Measurements from ENCODE around the gene SIGLEC11.

DNA sequence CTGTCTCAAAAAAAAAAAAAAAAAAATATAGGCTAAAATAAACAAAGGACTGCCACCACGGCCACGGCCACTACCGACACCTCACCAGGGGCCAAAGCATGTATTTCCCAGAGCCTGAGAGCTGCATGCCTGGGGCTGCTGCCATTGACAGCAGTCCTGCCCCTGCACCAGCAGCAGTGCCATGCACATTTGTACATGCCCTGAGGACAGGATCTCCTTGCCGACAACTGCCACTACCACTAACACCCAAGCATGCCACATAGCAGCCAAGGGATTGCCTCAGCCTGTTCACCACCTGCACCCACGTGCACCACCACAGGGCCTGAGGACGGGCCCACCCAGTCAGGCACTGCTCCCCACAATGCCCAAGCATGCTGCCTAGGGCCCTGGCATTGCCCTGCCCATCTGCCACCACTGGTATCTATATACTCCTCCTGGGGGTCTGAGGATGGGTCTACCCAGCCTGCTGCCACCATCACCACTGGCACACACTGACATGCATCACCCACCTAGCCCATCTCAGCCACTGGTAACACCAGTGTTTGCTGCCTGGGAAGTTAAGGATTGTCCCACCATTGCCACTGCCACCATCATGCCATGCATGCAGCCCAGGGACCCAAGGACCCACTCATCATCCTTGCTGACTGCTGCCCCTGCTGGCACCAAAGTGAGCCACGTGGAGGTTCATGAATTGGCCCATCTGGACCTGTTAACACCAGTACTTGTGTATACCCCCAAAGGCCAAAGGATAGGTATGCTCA is 21.1 kb downstream of the SIGLEC11 start:
- TF ChIP-seq, protein P1, sequence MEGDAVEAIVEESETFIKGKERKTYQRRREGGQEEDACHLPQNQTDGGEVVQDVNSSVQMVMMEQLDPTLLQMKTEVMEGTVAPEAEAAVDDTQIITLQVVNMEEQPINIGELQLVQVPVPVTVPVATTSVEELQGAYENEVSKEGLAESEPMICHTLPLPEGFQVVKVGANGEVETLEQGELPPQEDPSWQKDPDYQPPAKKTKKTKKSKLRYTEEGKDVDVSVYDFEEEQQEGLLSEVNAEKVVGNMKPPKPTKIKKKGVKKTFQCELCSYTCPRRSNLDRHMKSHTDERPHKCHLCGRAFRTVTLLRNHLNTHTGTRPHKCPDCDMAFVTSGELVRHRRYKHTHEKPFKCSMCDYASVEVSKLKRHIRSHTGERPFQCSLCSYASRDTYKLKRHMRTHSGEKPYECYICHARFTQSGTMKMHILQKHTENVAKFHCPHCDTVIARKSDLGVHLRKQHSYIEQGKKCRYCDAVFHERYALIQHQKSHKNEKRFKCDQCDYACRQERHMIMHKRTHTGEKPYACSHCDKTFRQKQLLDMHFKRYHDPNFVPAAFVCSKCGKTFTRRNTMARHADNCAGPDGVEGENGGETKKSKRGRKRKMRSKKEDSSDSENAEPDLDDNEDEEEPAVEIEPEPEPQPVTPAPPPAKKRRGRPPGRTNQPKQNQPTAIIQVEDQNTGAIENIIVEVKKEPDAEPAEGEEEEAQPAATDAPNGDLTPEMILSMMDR (IDR thresholded peaks at IDR 0.05) = no peak
- TF ChIP-seq POLR2AphosphoS5 (IDR thresholded peaks at IDR 0.05) (no peak), POLR2A (IDR thresholded peaks at IDR 0.05) (no peak)

Measured in upper lobe of left lung (tissue), 4 donors.